Neural cell (in vitro differentiated cells): Measurements from ENCODE around the gene OBSL1. TPM values are rescaled to one million over a fixed set of nuclear protein-coding genes. Genes with fewer than 3 reads are reported as not detected.

ENCODE experiments used
- H2AFZ ChIP-seq: fragments of 200-600, 300-800 bp; sonication (generic), shearing (Covaris generic); 2 replicates; pipeline ENCODE4 v1.6.0; 2014; ENCODE audit warnings: low read depth, mild to moderate bottlenecking, antibody characterized with exemption, low read length, moderate library complexity
- H3F3A ChIP-seq: fragments of 200-600 bp; shearing (Covaris generic); 2 replicates; pipeline ENCODE4 v1.6.1; 2016; ENCODE audit warnings: mild to moderate bottlenecking, moderate library complexity, mixed read lengths, antibody characterized with exemption, low read length; ENCODE audit not compliant: insufficient read depth, poor library complexity, severe bottlenecking
- H3K27ac ChIP-seq: fragments of 200-600, 300-800 bp; sonication (generic), shearing (Covaris generic); 2 replicates; pipeline ENCODE4 v1.5.1; 2014; ENCODE audit warnings: mild to moderate bottlenecking, low read length, moderate library complexity
- H3K27me3 ChIP-seq: fragments of 300-800, 200-600 bp; sonication (generic), shearing (Covaris generic); 2 replicates; pipeline ENCODE4 v1.6.0; 2014; ENCODE audit warnings: mild to moderate bottlenecking, low read depth, low read length, moderate library complexity; ENCODE audit not compliant: insufficient read depth
- H3K36me3 ChIP-seq: fragments of 300-800, 200-600 bp; sonication (generic), shearing (Covaris generic); 2 replicates; pipeline ENCODE4 v1.5.1; 2014; ENCODE audit warnings: mild to moderate bottlenecking, antibody characterized with exemption, low read length, moderate library complexity; ENCODE audit not compliant: insufficient read depth
- H3K4me2 ChIP-seq: fragments of 300-800, 200-600 bp; sonication (generic), shearing (Covaris generic); 2 replicates; pipeline ENCODE4 v1.6.0; 2014; ENCODE audit warnings: mild to moderate bottlenecking, low read length
- H3K4me3 ChIP-seq: fragments of 300-800, 200-600 bp; sonication (generic), shearing (Covaris generic); 2 replicates; pipeline ENCODE4 v1.5.1; 2014; ENCODE audit warnings: mild to moderate bottlenecking, low read length, moderate library complexity
- H3K79me2 ChIP-seq: fragments of 200-600 bp; shearing (Covaris generic); replicated peaks from 2 replicates; pipeline ENCODE4 v1.6.0; 2014; ENCODE audit warnings: mild to moderate bottlenecking, low read length, moderate library complexity; ENCODE audit not compliant: insufficient read depth
- H3K9ac ChIP-seq: fragments of 300-800, 200-600 bp; sonication (generic), shearing (Covaris generic); 2 replicates; pipeline ENCODE4 v1.6.1; 2016; ENCODE audit warnings: mild to moderate bottlenecking, low read length, mixed read lengths
- H3K9me2 ChIP-seq: fragments of 200-600 bp; shearing (Covaris generic); 2 replicates; pipeline ENCODE4 v1.6.1; 2016; ENCODE audit warnings: mild to moderate bottlenecking, low read length, mixed read lengths; ENCODE audit not compliant: insufficient read depth
- H3K9me3 ChIP-seq: fragments of 200-600, 300-800 bp; sonication (generic), shearing (Covaris generic); 2 replicates; pipeline ENCODE4 v1.6.1; 2016; ENCODE audit warnings: mild to moderate bottlenecking, mixed run types, low read length, moderate library complexity, mixed read lengths
- H4K20me1 ChIP-seq: fragments of 200-600 bp; shearing (Covaris generic); 2 replicates; pipeline ENCODE4 v1.6.1; 2016; ENCODE audit warnings: mild to moderate bottlenecking, mixed run types; ENCODE audit not compliant: insufficient read depth
- EP300 ChIP-seq: fragments of 450-650 bp; conservative IDR thresholded peaks from 2 replicates; pipeline ENCODE4 v1.6.1; 2014; ENCODE audit warnings: antibody characterized with exemption, mild to moderate bottlenecking, moderate library complexity; ENCODE audit not compliant: poor library complexity, severe bottlenecking
- EZH2 ChIP-seq: fragments of 200-600, 300-800 bp; shearing (Covaris generic), sonication (generic); IDR thresholded peaks from 2 replicates; pipeline ENCODE4 v1.6.1; 2014; ENCODE audit warnings: antibody characterized with exemption, low read length, borderline replicate concordance, mild to moderate bottlenecking; ENCODE audit not compliant: insufficient read depth, poor library complexity, severe bottlenecking
- MXI1 ChIP-seq: fragments of 450-650 bp; conservative IDR thresholded peaks from 2 replicates; pipeline ENCODE4 v1.6.1; 2014; ENCODE audit warnings: antibody characterized with exemption, mild to moderate bottlenecking; ENCODE audit not compliant: poor library complexity, severe bottlenecking
- POLR2AphosphoS5 ChIP-seq: IDR thresholded peaks from 2 replicates; pipeline ENCODE4 v1.6.1; 2012
- RAD21 ChIP-seq: fragments of 450-650 bp; conservative IDR thresholded peaks from 2 replicates; pipeline ENCODE4 v1.6.1; 2014; ENCODE audit warnings: antibody characterized with exemption, mild to moderate bottlenecking, moderate library complexity
- SMC3 ChIP-seq: fragments of 450-650 bp; conservative IDR thresholded peaks from 2 replicates; pipeline ENCODE4 v1.6.1; 2014; ENCODE audit warnings: antibody characterized with exemption, mild to moderate bottlenecking, moderate library complexity; ENCODE audit not compliant: poor library complexity
- TAF1 ChIP-seq: IDR thresholded peaks from 2 replicates; pipeline ENCODE4 v1.6.1; 2012; ENCODE audit warnings: low read depth
- polyA plus RNA-seq: library from polyadenylated mRNA; depleted of rRNA; stranded (reverse); fragments of >200 nt; gene quantifications from 2 replicates; pipeline ENCODE4 v1.2.3, GENCODE V29; 2014
- TF ChIP-seq, protein P1 (sequence below): IDR thresholded peaks from 2 replicates; pipeline ENCODE4 v1.6.1; 2012; ENCODE audit warnings: borderline replicate concordance
- TF ChIP-seq, protein P2 (sequence below): fragments of 450-650 bp; IDR thresholded peaks from 2 replicates; pipeline ENCODE4 v1.5.1; 2014; ENCODE audit warnings: antibody characterized with exemption, mild to moderate bottlenecking, moderate library complexity; ENCODE audit not compliant: poor library complexity, severe bottlenecking

Gene OBSL1
- polyA plus RNA-seq, 1 donor from 2014 or later, result 59.7 TPM

DNA sequence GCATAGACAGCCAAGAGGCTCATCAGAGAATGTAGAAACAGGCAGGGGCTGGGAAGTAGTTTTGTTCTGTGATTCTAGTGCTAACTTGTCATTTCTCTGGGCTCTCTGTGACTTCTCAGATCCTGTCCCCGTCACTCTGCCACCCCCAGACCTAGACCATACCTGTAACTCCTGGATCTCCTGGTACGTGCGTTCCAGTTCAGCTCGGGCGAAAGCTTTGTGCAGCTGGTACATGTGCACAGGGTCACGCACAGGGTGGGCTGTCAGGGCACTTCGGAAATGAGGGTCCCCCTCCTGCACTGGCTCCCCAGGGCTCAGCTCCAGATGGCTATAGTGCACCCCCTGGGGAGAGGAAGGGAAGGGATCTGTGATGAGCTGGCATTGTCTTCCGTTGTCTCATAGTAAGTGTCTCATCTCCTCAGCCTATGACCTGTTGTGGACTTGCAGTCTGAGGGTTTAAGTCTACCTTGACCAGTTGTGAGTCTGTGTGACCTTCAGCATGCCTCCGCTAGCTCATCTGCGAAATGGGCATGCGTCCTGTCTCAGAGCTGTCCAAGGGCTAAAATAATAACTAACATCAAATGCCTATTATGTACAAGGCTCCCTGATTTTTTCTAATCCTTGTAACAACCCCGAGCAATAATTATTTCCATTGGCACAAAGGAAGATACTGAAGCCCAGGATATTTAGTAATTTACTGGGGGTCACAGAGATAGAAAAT lies 30.4 kb downstream of the OBSL1 start:
- peaks cover 2% of the 10 kb centered on the region for H4K20me1 ChIP-seq
- no peaks in the 10 kb centered on the region for H3K27me3 ChIP-seq
- H3K4me2 ChIP-seq, result no peak overlapping the region
- no peak overlapping the region for H2AFZ ChIP-seq
- H3K4me3 ChIP-seq, result no peak overlapping the region
- TF ChIP-seq, protein P1, sequence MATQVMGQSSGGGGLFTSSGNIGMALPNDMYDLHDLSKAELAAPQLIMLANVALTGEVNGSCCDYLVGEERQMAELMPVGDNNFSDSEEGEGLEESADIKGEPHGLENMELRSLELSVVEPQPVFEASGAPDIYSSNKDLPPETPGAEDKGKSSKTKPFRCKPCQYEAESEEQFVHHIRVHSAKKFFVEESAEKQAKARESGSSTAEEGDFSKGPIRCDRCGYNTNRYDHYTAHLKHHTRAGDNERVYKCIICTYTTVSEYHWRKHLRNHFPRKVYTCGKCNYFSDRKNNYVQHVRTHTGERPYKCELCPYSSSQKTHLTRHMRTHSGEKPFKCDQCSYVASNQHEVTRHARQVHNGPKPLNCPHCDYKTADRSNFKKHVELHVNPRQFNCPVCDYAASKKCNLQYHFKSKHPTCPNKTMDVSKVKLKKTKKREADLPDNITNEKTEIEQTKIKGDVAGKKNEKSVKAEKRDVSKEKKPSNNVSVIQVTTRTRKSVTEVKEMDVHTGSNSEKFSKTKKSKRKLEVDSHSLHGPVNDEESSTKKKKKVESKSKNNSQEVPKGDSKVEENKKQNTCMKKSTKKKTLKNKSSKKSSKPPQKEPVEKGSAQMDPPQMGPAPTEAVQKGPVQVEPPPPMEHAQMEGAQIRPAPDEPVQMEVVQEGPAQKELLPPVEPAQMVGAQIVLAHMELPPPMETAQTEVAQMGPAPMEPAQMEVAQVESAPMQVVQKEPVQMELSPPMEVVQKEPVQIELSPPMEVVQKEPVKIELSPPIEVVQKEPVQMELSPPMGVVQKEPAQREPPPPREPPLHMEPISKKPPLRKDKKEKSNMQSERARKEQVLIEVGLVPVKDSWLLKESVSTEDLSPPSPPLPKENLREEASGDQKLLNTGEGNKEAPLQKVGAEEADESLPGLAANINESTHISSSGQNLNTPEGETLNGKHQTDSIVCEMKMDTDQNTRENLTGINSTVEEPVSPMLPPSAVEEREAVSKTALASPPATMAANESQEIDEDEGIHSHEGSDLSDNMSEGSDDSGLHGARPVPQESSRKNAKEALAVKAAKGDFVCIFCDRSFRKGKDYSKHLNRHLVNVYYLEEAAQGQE, result no peak
- TF ChIP-seq RAD21, result no peak
- TF ChIP-seq SMC3, result no peak
- no peak for TF ChIP-seq TAF1
- TF ChIP-seq, protein P2, sequence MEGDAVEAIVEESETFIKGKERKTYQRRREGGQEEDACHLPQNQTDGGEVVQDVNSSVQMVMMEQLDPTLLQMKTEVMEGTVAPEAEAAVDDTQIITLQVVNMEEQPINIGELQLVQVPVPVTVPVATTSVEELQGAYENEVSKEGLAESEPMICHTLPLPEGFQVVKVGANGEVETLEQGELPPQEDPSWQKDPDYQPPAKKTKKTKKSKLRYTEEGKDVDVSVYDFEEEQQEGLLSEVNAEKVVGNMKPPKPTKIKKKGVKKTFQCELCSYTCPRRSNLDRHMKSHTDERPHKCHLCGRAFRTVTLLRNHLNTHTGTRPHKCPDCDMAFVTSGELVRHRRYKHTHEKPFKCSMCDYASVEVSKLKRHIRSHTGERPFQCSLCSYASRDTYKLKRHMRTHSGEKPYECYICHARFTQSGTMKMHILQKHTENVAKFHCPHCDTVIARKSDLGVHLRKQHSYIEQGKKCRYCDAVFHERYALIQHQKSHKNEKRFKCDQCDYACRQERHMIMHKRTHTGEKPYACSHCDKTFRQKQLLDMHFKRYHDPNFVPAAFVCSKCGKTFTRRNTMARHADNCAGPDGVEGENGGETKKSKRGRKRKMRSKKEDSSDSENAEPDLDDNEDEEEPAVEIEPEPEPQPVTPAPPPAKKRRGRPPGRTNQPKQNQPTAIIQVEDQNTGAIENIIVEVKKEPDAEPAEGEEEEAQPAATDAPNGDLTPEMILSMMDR, result no peak
- TF ChIP-seq MXI1, result no peak
- no peak for TF ChIP-seq EP300
- no peak for TF ChIP-seq EZH2
- no peak for TF ChIP-seq POLR2AphosphoS5
- H3F3A ChIP-seq, result no peaks in the 10 kb centered on the region
- peaks cover 5% of the 10 kb centered on the region for H3K36me3 ChIP-seq
- no peak overlapping the region for H3K27ac ChIP-seq
- peaks cover 17% of the 10 kb centered on the region for H3K79me2 ChIP-seq
- no peak overlapping the region for H3K9ac ChIP-seq
- H3K9me3 ChIP-seq, result no peaks in the 10 kb centered on the region
- H3K9me2 ChIP-seq, result no peaks in the 10 kb centered on the region

GRCh38 chr2:219539926-219540678 lies 31.2 kb downstream of the OBSL1 start:
- Histone ChIP-seq H3F3A (no peaks in the 10 kb centered on the region), H3K4me3 (no peak overlapping the region), H3K27me3 (no peaks in the 10 kb centered on the region), H3K9me2 (no peaks in the 10 kb centered on the region), H3K79me2 (peaks cover 11% of the 10 kb centered on the region), H3K36me3 (peaks cover 5% of the 10 kb centered on the region), H4K20me1 (no peaks in the 10 kb centered on the region), H3K9ac (no peak overlapping the region), H2AFZ (no peak overlapping the region), H3K27ac (no peak overlapping the region), H3K4me2 (no peak overlapping the region), H3K9me3 (no peaks in the 10 kb centered on the region)
- TF ChIP-seq RAD21, result no peak
- TF ChIP-seq MXI1, result no peak
- TF ChIP-seq EZH2, result no peak
- TF ChIP-seq TAF1, result no peak
- TF ChIP-seq, protein P2, result no peak
- no peak for TF ChIP-seq POLR2AphosphoS5
- no peak for TF ChIP-seq EP300
